22Rv1 (cell line): ENCODE data around the gene TMPRSS4.

Experiments used
- H3K27ac ChIP-seq: fragments of 450-650 bp; 2 replicates; pipeline ENCODE4 v1.5.1; 2017
- CTCF ChIP-seq: fragments of 450-650 bp; IDR thresholded peaks from 2 replicates; pipeline ENCODE4 v1.5.1; 2017; ENCODE audit warnings: mild to moderate bottlenecking
- ZFX ChIP-seq: fragments of 450-650 bp; IDR thresholded peaks from 2 replicates; pipeline ENCODE4 v1.6.1; 2017; ENCODE audit warnings: antibody characterized with exemption, borderline replicate concordance

TMPRSS4 gene

GRCh38 chr11:118102721-118103261 lies 25.9 kb downstream of the TMPRSS4 start:
- no peak for TF ChIP-seq ZFX
- no peak for TF ChIP-seq CTCF
- H3K27ac ChIP-seq = no peak overlapping the region

DNA sequence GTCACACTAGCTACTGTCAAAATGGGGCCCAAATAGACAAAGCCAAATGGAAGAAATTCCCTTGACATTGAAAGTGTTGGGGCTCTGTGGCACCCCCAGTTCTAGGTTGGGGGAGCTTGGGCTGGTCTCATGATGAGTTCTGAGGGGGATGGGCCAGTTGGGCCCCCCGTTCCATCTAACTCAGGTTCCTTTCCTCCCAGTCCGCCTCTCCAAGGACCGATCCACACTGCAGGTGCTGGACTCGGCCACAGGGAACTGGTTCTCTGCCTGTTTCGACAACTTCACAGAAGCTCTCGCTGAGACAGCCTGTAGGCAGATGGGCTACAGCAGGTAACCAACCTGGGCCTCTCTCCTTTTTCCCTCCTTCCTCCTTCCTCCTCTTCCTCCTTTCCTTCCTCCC lies 27.6 kb downstream of the TMPRSS4 start:
- no peak overlapping the region for H3K27ac ChIP-seq
- TF ChIP-seq CTCF (no peak), ZFX (no peak)

GRCh38 chr11:118105657-118106305 lies 28.9 kb downstream of the TMPRSS4 start:
- H3K27ac ChIP-seq = no peak overlapping the region
- no peak for TF ChIP-seq ZFX
- no peak for TF ChIP-seq CTCF

DNA sequence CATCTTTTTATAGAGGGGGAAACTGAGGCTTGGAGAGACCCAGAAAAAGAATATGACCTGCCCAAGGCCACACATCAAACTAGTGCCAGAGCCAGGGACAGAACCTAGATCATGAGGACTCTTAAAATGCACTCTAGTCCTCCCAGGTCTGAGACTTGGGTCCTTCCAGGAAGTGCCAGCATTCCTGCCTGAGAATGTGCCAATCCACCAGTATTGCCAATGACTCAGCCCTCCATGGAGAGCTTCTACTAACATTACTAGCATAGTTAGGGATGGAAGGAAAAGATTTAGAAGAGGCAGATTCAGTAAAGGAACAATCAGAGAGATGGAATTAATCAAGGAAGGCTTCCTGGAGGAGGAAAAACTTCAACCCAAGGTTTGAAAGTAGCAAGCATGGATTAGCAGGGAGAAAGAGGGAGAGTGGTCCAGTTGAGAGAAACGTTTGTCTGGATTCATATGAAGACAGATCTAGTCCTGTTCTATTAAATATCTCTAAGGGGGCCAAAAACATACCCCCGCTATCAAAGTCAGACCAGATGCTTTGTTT lies 30.0 kb downstream of the TMPRSS4 start:
- TF ChIP-seq ZFX (no peak), CTCF (no peak)
- no peak overlapping the region for H3K27ac ChIP-seq

GRCh38 chr11:118108513-118108912 lies 31.6 kb downstream of the TMPRSS4 start:
- H3K27ac ChIP-seq = no peak overlapping the region
- TF ChIP-seq ZFX = no peak
- no peak for TF ChIP-seq CTCF

- H3K27ac ChIP-seq = no peak overlapping the region
- TF ChIP-seq ZFX (no peak), CTCF (no peak)
These were observed 32.4 kb downstream of the TMPRSS4 start for GRCh38 chr11:118109231-118109630.

- TF ChIP-seq ZFX = no peak
- no peak for TF ChIP-seq CTCF
- no peak overlapping the region for H3K27ac ChIP-seq
These were observed 34.3 kb downstream of the TMPRSS4 start for GRCh38 chr11:118111019-118111743.
